Keratinocyte (primary cell): ENCODE results near the gene TMEM25.

Experiments used
- EZH2 ChIP-seq: IDR thresholded peaks from one replicate; pipeline ENCODE4 v1.6.1; 2012; ENCODE audit warnings: inconsistent platforms, mild to moderate bottlenecking, low read length, moderate library complexity
- TF ChIP-seq, protein P1 (sequence below), 3 experiments: IDR thresholded peaks in 1 of 3; conservative IDR thresholded peaks in 1 of 3; optimal IDR thresholded peaks in 1 of 3; 2 replicates in 2 of 3; 3 replicates in 1 of 3; pipeline versions ENCODE3 to v1.5.1; 2011; ENCODE audit warnings: low read length in 3 of 3, mild to moderate bottlenecking in 3 of 3, moderate library complexity in 2 of 3, control low read depth in 1 of 3, inconsistent platforms in 1 of 3; ENCODE audit not compliant: insufficient read depth in 2 of 3; ENCODE audit errors: extremely low read depth in 1 of 3

DNA sequence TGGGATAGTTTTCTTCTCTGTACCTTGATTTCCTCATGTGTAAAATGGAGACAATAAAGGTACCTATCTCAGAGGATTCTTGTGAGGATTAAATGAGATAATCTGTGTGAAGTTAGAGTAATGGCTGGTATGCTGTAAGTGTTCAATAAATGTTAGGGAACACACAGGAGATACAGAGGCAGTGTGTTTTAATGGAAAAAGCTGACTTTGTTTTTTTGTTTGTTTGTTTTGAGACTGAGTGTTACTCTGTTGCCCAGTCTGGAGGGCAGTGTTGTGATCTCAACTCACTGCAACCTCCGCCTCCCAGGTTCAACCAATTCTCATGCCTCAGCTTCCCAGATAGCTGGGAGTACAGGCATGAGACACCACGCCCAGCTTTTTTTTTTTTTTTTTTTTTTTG is 38.7 kb downstream of the TMEM25 start:
- TF ChIP-seq, protein P1, sequence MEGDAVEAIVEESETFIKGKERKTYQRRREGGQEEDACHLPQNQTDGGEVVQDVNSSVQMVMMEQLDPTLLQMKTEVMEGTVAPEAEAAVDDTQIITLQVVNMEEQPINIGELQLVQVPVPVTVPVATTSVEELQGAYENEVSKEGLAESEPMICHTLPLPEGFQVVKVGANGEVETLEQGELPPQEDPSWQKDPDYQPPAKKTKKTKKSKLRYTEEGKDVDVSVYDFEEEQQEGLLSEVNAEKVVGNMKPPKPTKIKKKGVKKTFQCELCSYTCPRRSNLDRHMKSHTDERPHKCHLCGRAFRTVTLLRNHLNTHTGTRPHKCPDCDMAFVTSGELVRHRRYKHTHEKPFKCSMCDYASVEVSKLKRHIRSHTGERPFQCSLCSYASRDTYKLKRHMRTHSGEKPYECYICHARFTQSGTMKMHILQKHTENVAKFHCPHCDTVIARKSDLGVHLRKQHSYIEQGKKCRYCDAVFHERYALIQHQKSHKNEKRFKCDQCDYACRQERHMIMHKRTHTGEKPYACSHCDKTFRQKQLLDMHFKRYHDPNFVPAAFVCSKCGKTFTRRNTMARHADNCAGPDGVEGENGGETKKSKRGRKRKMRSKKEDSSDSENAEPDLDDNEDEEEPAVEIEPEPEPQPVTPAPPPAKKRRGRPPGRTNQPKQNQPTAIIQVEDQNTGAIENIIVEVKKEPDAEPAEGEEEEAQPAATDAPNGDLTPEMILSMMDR (optimal IDR thresholded peaks at IDR 0.05 in 1 of 3, IDR thresholded peaks at IDR 0.05 in 1 of 3, conservative IDR thresholded peaks at IDR 0.05 in 1 of 3; ENCODE audit: extremely low read depth in 1 of 3, insufficient read depth in 2 of 3, low read length in 3 of 3): no peak
- TF ChIP-seq EZH2: no peak
